Uterus (tissue), 4 donors: ENCODE measurements around the gene ST7. TPM values are rescaled to one million over a fixed set of nuclear protein-coding genes. Genes with fewer than 3 reads are reported as not detected.

Source experiments
- DNase-seq, 2 donors: peaks; one replicate each; pipeline ENCODE4 v3.0.0-alpha.2; 2019 to 2020
- H3K27ac ChIP-seq, 2 donors: fragments of 200-600 bp; sonication (generic); 1 replicate in 1 of 2; 2 replicates in 1 of 2; pipeline ENCODE4 v1.5.1; 2016 to 2018
- H3K27me3 ChIP-seq, 2 donors: fragments of 200-600 bp; sonication (generic); one replicate each; pipeline ENCODE4 v1.5.1; 2018 to 2019; ENCODE audit warnings: control low read depth in 1 of 2
- H3K36me3 ChIP-seq, 2 donors: fragments of 200-600 bp; sonication (generic); one replicate each; pipeline ENCODE4 v1.5.1; 2019; ENCODE audit warnings: control low read depth in 1 of 2
- H3K4me1 ChIP-seq, 2 donors: fragments of 200-600 bp; sonication (generic); one replicate each; pipeline ENCODE4 v1.5.1; 2018 to 2019; ENCODE audit warnings: control low read depth in 1 of 2
- H3K4me3 ChIP-seq, 2 donors: fragments of 200-600 bp; sonication (generic); 1 replicate in 1 of 2; 2 replicates in 1 of 2; pipeline ENCODE4 v1.5.1; 2018 to 2019; ENCODE audit warnings: mild to moderate bottlenecking in 1 of 2
- H3K9me3 ChIP-seq, 2 donors: fragments of 200-600 bp; sonication (generic); one replicate each; pipeline ENCODE4 v1.5.1; 2019; ENCODE audit warnings: control low read depth in 1 of 2
- POLR2A ChIP-seq, 2 donors: fragments of 450-650 bp; IDR thresholded peaks; one replicate each; pipeline ENCODE4 v1.6.1; 2016; ENCODE audit warnings: antibody characterized with exemption in 2 of 2, mild to moderate bottlenecking in 1 of 2, moderate library complexity in 1 of 2
- intact Hi-C: fragments of 100-400 bp; cut with DNase I; formaldehyde crosslinking; loops from one replicate; pipeline ENCODE4 v1.15.1; 2023; ENCODE audit warnings: low total_unique reads
- microRNA-seq: library from miRNA; unstranded; fragments of <30 nt; microRNA quantifications from one replicate; pipeline ENCODE4, GENCODE V29; 2016; ENCODE audit warnings: borderline microRNAs expressed, borderline replicate concordance
- small RNA-seq: library from RNA; depleted of rRNA; stranded (forward); fragments of <200 nt; gene quantifications from one replicate; pipeline ENCODE3, GENCODE V24; 2016
- total RNA-seq, 4 donors: library from RNA; depleted of rRNA in 3 of 4; stranded (reverse); fragments of >200 nt in 3 of 4; gene quantifications; one replicate each; pipeline versions ENCODE4 v1.1.0 to v1.2.4, GENCODE V29; 2014 to 2023
- TF ChIP-seq, protein P1 (sequence below), 4 experiments: fragments of 200-600 bp in 2 of 4; fragments of 450-650 bp in 2 of 4; sonication (generic) in 2 of 4; IDR thresholded peaks; one replicate each; pipeline ENCODE4 v1.5.1; 2016 to 2019; ENCODE audit warnings: antibody characterized with exemption in 4 of 4, mild to moderate bottlenecking in 2 of 4, moderate library complexity in 1 of 4
- donor health status: DM: yes; HTN: yes; CAD: no.

The ST7 gene
- total RNA-seq, 4 donors from 2014 or later, result 27.4 to 41.0 (median 31.4) TPM

GRCh38 chr7:117274951-117275350 is 321.6 kb downstream of the ST7 start:
- no peak overlapping the region for H3K4me3 ChIP-seq
- intact Hi-C loops, result no loop called here
- TF ChIP-seq, protein P1, sequence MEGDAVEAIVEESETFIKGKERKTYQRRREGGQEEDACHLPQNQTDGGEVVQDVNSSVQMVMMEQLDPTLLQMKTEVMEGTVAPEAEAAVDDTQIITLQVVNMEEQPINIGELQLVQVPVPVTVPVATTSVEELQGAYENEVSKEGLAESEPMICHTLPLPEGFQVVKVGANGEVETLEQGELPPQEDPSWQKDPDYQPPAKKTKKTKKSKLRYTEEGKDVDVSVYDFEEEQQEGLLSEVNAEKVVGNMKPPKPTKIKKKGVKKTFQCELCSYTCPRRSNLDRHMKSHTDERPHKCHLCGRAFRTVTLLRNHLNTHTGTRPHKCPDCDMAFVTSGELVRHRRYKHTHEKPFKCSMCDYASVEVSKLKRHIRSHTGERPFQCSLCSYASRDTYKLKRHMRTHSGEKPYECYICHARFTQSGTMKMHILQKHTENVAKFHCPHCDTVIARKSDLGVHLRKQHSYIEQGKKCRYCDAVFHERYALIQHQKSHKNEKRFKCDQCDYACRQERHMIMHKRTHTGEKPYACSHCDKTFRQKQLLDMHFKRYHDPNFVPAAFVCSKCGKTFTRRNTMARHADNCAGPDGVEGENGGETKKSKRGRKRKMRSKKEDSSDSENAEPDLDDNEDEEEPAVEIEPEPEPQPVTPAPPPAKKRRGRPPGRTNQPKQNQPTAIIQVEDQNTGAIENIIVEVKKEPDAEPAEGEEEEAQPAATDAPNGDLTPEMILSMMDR (IDR thresholded peaks at IDR 0.05), result no peak
- no peak for TF ChIP-seq POLR2A (IDR thresholded peaks at IDR 0.05)
- H3K36me3 ChIP-seq, result no peaks in the 10 kb centered on the region
- no peak for DNase-seq
- H3K4me1 ChIP-seq, result no peaks in the 10 kb centered on the region
- no peaks in the 10 kb centered on the region for H3K9me3 ChIP-seq
- no peaks in the 10 kb centered on the region for H3K27me3 ChIP-seq
- H3K27ac ChIP-seq, result peak overlapping the region; percentile 67 to 77

- no peak for TF ChIP-seq POLR2A (IDR thresholded peaks at IDR 0.05)
- TF ChIP-seq, protein P1 (IDR thresholded peaks at IDR 0.05), result no peak
- intact Hi-C loops, result no loop called here
- no peaks in the 10 kb centered on the region for H3K4me1 ChIP-seq
- no peak overlapping the region for H3K27ac ChIP-seq
- no peaks in the 10 kb centered on the region for H3K36me3 ChIP-seq
- no peak overlapping the region for H3K4me3 ChIP-seq
- DNase-seq, result no peak
- no peaks in the 10 kb centered on the region for H3K9me3 ChIP-seq
- H3K27me3 ChIP-seq, result no peaks in the 10 kb centered on the region
Measured at GRCh38 chr7:117277576-117277975, 324.3 kb downstream of the ST7 start.

DNA sequence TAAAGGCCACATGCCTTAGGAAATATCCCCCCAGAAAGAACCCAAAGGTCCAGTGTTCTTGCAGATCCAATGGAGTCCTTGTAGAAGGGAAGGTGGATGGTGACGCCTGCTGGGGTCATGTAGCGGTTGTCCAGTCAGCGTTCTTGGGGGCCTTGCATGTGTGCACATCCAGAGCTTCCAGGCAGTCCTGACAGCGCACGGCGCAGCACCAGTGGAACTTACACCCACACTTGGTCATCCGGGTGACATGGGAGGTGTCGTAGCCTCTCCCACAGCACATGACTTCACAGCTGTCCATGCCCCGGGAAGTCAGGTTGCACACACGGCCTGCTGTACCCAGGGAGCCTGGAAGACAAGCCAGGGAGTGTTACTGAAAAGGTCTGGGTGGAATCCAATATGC is 324.7 kb downstream of the ST7 start:
- no peak for TF ChIP-seq POLR2A (IDR thresholded peaks at IDR 0.05)
- TF ChIP-seq, protein P1 (IDR thresholded peaks at IDR 0.05), result no peak
- no peak overlapping the region for H3K27ac ChIP-seq
- no peaks in the 10 kb centered on the region for H3K4me1 ChIP-seq
- H3K9me3 ChIP-seq, result no peaks in the 10 kb centered on the region
- no peak overlapping the region for H3K4me3 ChIP-seq
- no peak for DNase-seq
- intact Hi-C loops, result no loop called here
- no peaks in the 10 kb centered on the region for H3K36me3 ChIP-seq
- no peaks in the 10 kb centered on the region for H3K27me3 ChIP-seq

DNA sequence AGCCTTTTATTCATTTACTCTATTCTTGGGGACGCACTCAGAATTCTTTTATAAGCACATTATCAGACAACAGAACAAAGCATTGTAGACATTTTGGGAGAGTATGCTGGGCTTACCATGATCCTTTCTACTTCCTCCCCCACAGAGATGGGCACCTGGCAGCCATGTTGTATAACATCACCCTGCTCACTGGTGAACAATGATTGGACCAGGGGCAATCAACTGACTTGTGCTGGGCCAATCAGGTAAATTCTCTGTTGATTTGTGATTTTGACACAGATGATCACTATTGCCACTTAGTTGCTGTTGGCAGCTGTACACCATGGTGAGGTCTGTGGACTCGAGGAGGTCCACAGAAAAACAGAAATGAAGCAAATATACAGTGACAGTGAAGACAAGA is 325.9 kb downstream of the ST7 start:
- DNase-seq, result no peak
- Histone ChIP-seq H3K9me3 (no peaks in the 10 kb centered on the region), H3K4me3 (no peak overlapping the region), H3K27me3 (no peaks in the 10 kb centered on the region), H3K36me3 (no peaks in the 10 kb centered on the region), H3K27ac (no peak overlapping the region), H3K4me1 (no peaks in the 10 kb centered on the region)
- TF ChIP-seq, protein P1 (IDR thresholded peaks at IDR 0.05), result no peak
- intact Hi-C loops, result no loop called here

Small RNA genes lying within 50 kb of the gene (microRNA-seq; reads per million reads assigned to microRNA genes)
- not detected for gene MIR6132

Small RNA genes lying within 50 kb of the gene (small RNA-seq; reads per million reads assigned to genes)
- gene AC002542.1, result not detected
- gene MTCYBP6, result not detected
- gene RF00019, result not detected
- not detected for gene RF02179
- not detected for gene RF02180
- gene RF02181, result not detected
- not detected for gene RF02183
- gene RF02184, result not detected
- gene RF02185, result not detected
- gene RF02188, result not detected
- gene RNA5SP239, result not detected

Other genes starting within 250 kb of the ST7 start
- 100 to 1,000 TPM; 142 to 467 (median 219) TPM for gene CAPZA2, start 90.9 kb upstream of the ST7 start, total RNA-seq